ENCODE results near the gene STK35.

GRCh38 chr20:2128542-2128941, 26.9 kb downstream of the STK35 start:
- no peak for TF ChIP-seq U2AF1 (optimal IDR thresholded peaks at IDR 0.05; ENCODE audit: low read depth, low read length)
- TF ChIP-seq SRSF3 (IDR thresholded peaks at IDR 0.05; ENCODE audit: insufficient read depth, low read length) = no peak
- TF ChIP-seq TAF1 (IDR thresholded peaks at IDR 0.05; ENCODE audit: control insufficient read depth, extremely low read depth, insufficient read depth, low read length, severe bottlenecking) = no peak
- TF ChIP-seq PHF21A (IDR thresholded peaks at IDR 0.05; ENCODE audit: borderline replicate concordance, low read depth) = no peak
- no peak for TF ChIP-seq MLX (CRISPR knock-in tag; conservative IDR thresholded peaks at IDR 0.05)
- no peak for TF ChIP-seq E2F3 (CRISPR knock-in tag; IDR thresholded peaks at IDR 0.05)
- TF ChIP-seq TOE1 (IDR thresholded peaks at IDR 0.05; ENCODE audit: borderline replicate concordance) = no peak
- TF ChIP-seq TOE1 (CRISPR knock-in tag; IDR thresholded peaks at IDR 0.05; ENCODE audit: borderline replicate concordance, low read depth) = no peak
- TF ChIP-seq, protein P1, sequence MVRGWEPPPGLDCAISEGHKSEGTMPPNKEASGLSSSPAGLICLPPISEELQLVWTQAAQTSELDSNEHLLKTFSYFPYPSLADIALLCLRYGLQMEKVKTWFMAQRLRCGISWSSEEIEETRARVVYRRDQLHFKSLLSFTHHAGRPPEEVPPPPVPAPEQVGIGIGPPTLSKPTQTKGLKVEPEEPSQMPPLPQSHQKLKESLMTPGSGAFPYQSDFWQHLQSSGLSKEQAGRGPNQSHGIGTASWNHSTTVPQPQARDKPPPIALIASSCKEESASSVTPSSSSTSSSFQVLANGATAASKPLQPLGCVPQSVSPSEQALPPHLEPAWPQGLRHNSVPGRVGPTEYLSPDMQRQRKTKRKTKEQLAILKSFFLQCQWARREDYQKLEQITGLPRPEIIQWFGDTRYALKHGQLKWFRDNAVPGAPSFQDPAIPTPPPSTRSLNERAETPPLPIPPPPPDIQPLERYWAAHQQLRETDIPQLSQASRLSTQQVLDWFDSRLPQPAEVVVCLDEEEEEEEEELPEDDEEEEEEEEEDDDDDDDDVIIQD (CRISPR knock-in tag; IDR thresholded peaks at IDR 0.05) = no peak
- TF ChIP-seq GTF2F1 (IDR thresholded peaks at IDR 0.05; ENCODE audit: low read depth, low read length) = no peak
- TF ChIP-seq FOSL1 (tag; conservative IDR thresholded peaks at IDR 0.05) = no peak
- no peak for TF ChIP-seq NR2C2 (CRISPR knock-in tag; IDR thresholded peaks at IDR 0.05)
- no peak for TF ChIP-seq NR2C2 (tag; IDR thresholded peaks at IDR 0.05)
